Tibial nerve (tissue), 4 donors: ENCODE measurements around the gene APH1B.

ENCODE experiments used
- EP300 ChIP-seq, 2 donors: sonication (generic); formaldehyde crosslinking; IDR thresholded peaks; one replicate each; pipeline ENCODE4 v1.6.1; 2017; ENCODE audit warnings: antibody characterized with exemption in 2 of 2, mild to moderate bottlenecking in 1 of 2
- TF ChIP-seq, protein P1 (sequence below), 5 experiments: fragments of 200-600 bp in 3 of 5; fragments of 450-650 bp in 2 of 5; sonication (generic) in 3 of 5; IDR thresholded peaks; one replicate each; pipeline ENCODE4 v1.5.1; 2016 to 2019; ENCODE audit warnings: antibody characterized with exemption in 5 of 5, mild to moderate bottlenecking in 3 of 5, moderate library complexity in 2 of 5

DNA sequence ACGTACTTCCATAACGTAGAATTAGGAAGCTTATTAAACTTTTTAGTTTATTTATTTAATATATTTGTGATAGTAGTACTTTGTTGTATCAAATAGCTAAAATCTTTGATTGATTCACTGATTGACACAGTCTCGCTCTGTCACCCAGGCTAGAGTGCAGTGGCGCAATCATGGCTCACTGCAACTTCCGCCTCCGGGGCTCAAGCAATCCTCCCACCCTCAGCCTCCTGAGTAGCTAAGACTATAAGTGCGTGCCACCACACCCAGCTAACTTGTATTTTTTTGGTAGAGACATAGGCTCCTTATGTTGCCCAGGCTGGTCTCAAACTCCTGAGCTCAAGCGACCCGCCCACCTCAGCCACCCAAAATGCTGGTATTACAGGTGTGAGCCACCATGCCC lies 5.7 kb downstream of the APH1B start:
- TF ChIP-seq EP300 (IDR thresholded peaks at IDR 0.05): peak in 1 of 2 donors; percentile 13
- TF ChIP-seq, protein P1, sequence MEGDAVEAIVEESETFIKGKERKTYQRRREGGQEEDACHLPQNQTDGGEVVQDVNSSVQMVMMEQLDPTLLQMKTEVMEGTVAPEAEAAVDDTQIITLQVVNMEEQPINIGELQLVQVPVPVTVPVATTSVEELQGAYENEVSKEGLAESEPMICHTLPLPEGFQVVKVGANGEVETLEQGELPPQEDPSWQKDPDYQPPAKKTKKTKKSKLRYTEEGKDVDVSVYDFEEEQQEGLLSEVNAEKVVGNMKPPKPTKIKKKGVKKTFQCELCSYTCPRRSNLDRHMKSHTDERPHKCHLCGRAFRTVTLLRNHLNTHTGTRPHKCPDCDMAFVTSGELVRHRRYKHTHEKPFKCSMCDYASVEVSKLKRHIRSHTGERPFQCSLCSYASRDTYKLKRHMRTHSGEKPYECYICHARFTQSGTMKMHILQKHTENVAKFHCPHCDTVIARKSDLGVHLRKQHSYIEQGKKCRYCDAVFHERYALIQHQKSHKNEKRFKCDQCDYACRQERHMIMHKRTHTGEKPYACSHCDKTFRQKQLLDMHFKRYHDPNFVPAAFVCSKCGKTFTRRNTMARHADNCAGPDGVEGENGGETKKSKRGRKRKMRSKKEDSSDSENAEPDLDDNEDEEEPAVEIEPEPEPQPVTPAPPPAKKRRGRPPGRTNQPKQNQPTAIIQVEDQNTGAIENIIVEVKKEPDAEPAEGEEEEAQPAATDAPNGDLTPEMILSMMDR (IDR thresholded peaks at IDR 0.05): no peak
